OCI-LY7 (cell line): Measurements from ENCODE around the gene RREB1.

Experiments used
- EZH2phosphoT487 ChIP-seq: fragments of 200-600 bp; sonication (generic); IDR thresholded peaks from 2 replicates; pipeline ENCODE4 v1.6.1; 2018; ENCODE audit warnings: low read depth, borderline replicate concordance, mild to moderate bottlenecking, mixed run types, antibody characterized with exemption, low read length, moderate library complexity, mixed read lengths
- TF ChIP-seq, protein P1 (sequence below): fragments of 200-600 bp; sonication (generic); conservative IDR thresholded peaks from 2 replicates; pipeline ENCODE4 v1.5.1; 2014; ENCODE audit warnings: mild to moderate bottlenecking, antibody characterized with exemption, low read length, moderate library complexity, mixed read lengths

DNA sequence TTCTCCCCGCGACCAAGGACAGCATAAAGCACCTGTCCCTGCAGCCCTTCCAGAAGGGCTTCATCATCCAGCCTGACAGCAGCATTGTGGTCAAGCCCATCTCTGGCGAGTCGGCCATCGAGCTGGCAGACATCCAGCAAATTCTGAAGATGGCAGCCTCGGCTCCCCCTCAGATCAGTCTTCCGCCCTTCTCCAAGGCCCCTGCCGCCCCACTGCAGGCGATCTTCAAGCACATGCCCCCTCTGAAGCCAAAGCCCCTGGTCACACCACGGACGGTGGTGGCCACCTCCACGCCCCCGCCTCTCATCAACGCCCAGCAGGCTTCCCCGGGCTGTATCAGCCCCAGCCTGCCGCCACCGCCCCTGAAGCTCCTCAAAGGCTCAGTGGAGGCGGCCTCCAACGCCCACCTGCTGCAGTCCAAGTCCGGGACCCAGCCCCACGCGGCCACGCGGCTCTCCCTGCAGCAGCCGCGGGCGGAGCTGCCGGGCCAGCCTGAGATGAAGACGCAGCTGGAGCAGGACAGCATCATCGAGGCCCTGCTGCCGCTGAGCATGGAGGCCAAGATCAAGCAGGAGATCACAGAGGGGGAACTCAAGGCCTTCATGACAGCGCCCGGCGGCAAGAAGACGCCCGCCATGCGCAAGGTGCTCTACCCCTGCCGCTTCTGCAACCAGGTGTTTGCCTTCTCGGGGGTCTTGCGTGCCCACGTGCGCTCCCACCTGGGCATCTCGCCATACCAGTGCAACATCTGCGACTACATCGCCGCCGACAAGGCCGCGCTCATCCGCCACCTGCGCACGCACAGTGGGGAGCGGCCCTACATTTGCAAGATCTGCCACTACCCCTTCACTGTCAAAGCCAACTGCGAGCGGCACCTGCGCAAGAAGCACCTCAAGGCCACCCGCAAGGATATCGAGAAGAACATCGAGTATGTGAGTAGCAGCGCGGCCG, 121.9 kb downstream of the RREB1 start:
- TF ChIP-seq, protein P1, sequence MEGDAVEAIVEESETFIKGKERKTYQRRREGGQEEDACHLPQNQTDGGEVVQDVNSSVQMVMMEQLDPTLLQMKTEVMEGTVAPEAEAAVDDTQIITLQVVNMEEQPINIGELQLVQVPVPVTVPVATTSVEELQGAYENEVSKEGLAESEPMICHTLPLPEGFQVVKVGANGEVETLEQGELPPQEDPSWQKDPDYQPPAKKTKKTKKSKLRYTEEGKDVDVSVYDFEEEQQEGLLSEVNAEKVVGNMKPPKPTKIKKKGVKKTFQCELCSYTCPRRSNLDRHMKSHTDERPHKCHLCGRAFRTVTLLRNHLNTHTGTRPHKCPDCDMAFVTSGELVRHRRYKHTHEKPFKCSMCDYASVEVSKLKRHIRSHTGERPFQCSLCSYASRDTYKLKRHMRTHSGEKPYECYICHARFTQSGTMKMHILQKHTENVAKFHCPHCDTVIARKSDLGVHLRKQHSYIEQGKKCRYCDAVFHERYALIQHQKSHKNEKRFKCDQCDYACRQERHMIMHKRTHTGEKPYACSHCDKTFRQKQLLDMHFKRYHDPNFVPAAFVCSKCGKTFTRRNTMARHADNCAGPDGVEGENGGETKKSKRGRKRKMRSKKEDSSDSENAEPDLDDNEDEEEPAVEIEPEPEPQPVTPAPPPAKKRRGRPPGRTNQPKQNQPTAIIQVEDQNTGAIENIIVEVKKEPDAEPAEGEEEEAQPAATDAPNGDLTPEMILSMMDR, result no peak
- no peak for TF ChIP-seq EZH2phosphoT487
